GM12878 (cell line): ENCODE results near the gene NFATC2. TPM values are rescaled to one million over a fixed set of nuclear protein-coding genes. Genes with fewer than 3 reads are reported as not detected.

Experiments
- ATAC-seq: fragments of 200-7000 bp; cut with Tn5 transposase; 3 replicates; pipeline ENCODE4 v1.9.1; 2020; ENCODE audit warnings: mild to moderate bottlenecking, moderate library complexity
- BruUV-seq: library from RNA; stranded (reverse); fragments of 400-500 nt; replicated peaks from 2 replicates; lab custom pipeline; 2021; lab: Mats Ljungman, UMichigan
- CTCF ChIA-PET: fragments of 300-600 bp; sonication (Branson Sonifier 250); formaldehyde crosslinking; extraction: SDS; loops from one replicate; lab custom pipeline; 2021; ENCODE audit warnings: inconsistent platforms; lab: Yijun Ruan, JAX
- POLR2A ChIA-PET: fragments of 350-600 bp; formaldehyde crosslinking; extraction: SDS; loops from one replicate; lab custom pipeline; 2021; ENCODE audit warnings: inconsistent platforms; lab: Charles Lee
- RAD21 ChIA-PET: fragments of 300-600 bp; sonication (Branson Sonifier 250); formaldehyde crosslinking; loops from one replicate; lab custom pipeline; 2023; ENCODE audit warnings: antibody characterized with exemption; ENCODE audit not compliant: unreplicated experiment; lab: Charles Lee
- SMC1A ChIA-PET: fragments of 300-600 bp; sonication (Branson Sonifier 250); formaldehyde crosslinking; loops from one replicate; lab custom pipeline; 2023; ENCODE audit not compliant: unreplicated experiment, uncharacterized antibody; lab: Charles Lee
- DNase-seq: peaks from one replicate; pipeline ENCODE4 v3.0.0-alpha.2; 2011; ENCODE audit warnings: low read depth, low spot score
- FAIRE-seq: peaks from 3 replicates; lab custom pipeline; 2011; peaks lifted over from hg19 to GRCh38; lab: Jason Lieb, UNC
- H2AFZ ChIP-seq: 2 replicates; pipeline ENCODE4 v1.6.0; 2011; ENCODE audit warnings: low read depth, low read length, control low read depth; ENCODE audit not compliant: control insufficient read depth
- H3K27ac ChIP-seq: 2 replicates; pipeline ENCODE4 v1.5.1; 2011; ENCODE audit warnings: control low read depth; ENCODE audit not compliant: control insufficient read depth, insufficient read depth
- H3K27me3 ChIP-seq, 2 experiments: replicated peaks in 1 of 2; 2 replicates each; pipeline versions ENCODE4 v1.6.0 to v1.6.1; 2011; ENCODE audit warnings: low read length in 1 of 2; ENCODE audit not compliant: control insufficient read depth in 2 of 2, insufficient read depth in 2 of 2
- H3K36me3 ChIP-seq, 2 experiments: 2 replicates each; pipeline ENCODE4 v1.5.1; 2011; ENCODE audit warnings: low read length in 1 of 2; ENCODE audit not compliant: control insufficient read depth in 2 of 2, insufficient read depth in 2 of 2
- H3K4me1 ChIP-seq: 2 replicates; pipeline ENCODE4 v1.6.1; 2011; ENCODE audit warnings: mild to moderate bottlenecking, low read length, moderate library complexity, mixed read lengths; ENCODE audit not compliant: control insufficient read depth, insufficient read depth
- H3K4me2 ChIP-seq: 2 replicates; pipeline ENCODE4 v1.6.0; 2011; ENCODE audit warnings: control low read depth; ENCODE audit not compliant: control insufficient read depth, insufficient read depth
- H3K4me3 ChIP-seq: fragments of 200-600 bp; sonication (generic); 2 replicates; pipeline ENCODE4 v1.5.1; 2016
- H3K79me2 ChIP-seq: 2 replicates; pipeline ENCODE4 v1.6.0; 2011; ENCODE audit warnings: low read length; ENCODE audit not compliant: control insufficient read depth, insufficient read depth
- H3K9ac ChIP-seq: 2 replicates; pipeline ENCODE4 v1.8.0; 2011; ENCODE audit warnings: low read length, control low read depth, mixed read lengths; ENCODE audit not compliant: control insufficient read depth, insufficient read depth
- H3K9me3 ChIP-seq: replicated peaks from 3 replicates; pipeline ENCODE4 v1.5.1; 2011; ENCODE audit warnings: mild to moderate bottlenecking, low read length; ENCODE audit not compliant: control insufficient read depth, insufficient read depth
- H4K20me1 ChIP-seq: 2 replicates; pipeline ENCODE4 v1.6.0; 2011; ENCODE audit not compliant: control insufficient read depth, insufficient read depth
- BHLHE40 ChIP-seq, 2 experiments: fragments of 450-650 bp in 1 of 2; IDR thresholded peaks; 2 replicates each; pipeline ENCODE4 v1.6.1; 2011 to 2017; ENCODE audit warnings: low read depth in 2 of 2, borderline replicate concordance in 1 of 2, improper control_type of control experiment in 1 of 2, low read length in 1 of 2, mild to moderate bottlenecking in 1 of 2
- CBFB ChIP-seq: IDR thresholded peaks from 2 replicates; pipeline ENCODE4 v1.6.1; 2016; ENCODE audit warnings: antibody characterized with exemption, low read depth
- CEBPB ChIP-seq, 2 experiments: fragments of 150-350 bp in 1 of 2; IDR thresholded peaks; 2 replicates each; pipeline ENCODE4 v1.6.1; 2012 to 2014; ENCODE audit warnings: low read depth in 2 of 2, low read length in 2 of 2, borderline replicate concordance in 1 of 2, inconsistent platforms in 1 of 2
- GATAD2B ChIP-seq: fragments of 450-650 bp; conservative IDR thresholded peaks from 2 replicates; pipeline ENCODE4 v1.6.1; 2017; ENCODE audit warnings: low read depth, mild to moderate bottlenecking, moderate library complexity
- IKZF1 ChIP-seq: fragments of 450-650 bp; conservative IDR thresholded peaks from 2 replicates; pipeline ENCODE4 v1.6.1; 2017; ENCODE audit warnings: antibody characterized with exemption, mild to moderate bottlenecking
- MTA3 ChIP-seq: IDR thresholded peaks from 2 replicates; pipeline ENCODE4 v1.6.1; 2012; ENCODE audit warnings: low read length, inconsistent platforms, borderline replicate concordance
- SMARCA5 ChIP-seq: fragments of 450-650 bp; IDR thresholded peaks from 2 replicates; pipeline ENCODE4 v1.6.1; 2017; ENCODE audit warnings: mild to moderate bottlenecking
- SUPT20H ChIP-seq: IDR thresholded peaks from 2 replicates; pipeline ENCODE4 v1.6.1; 2011; ENCODE audit warnings: low read depth, mild to moderate bottlenecking, low read length, moderate library complexity, borderline replicate concordance; ENCODE audit not compliant: control insufficient read depth
- ZNF274 ChIP-seq: IDR thresholded peaks from one replicate; pipeline ENCODE4 v1.8.0; 2011; ENCODE audit not compliant: insufficient read length, insufficient read depth
- WGBS: methylation state at CpG from one replicate; pipeline ENCODE4 v1.1.6; 2016; ENCODE audit warnings: low lambda C conversion rate; ENCODE audit not compliant: insufficient replicate concordance, insufficient coverage; ENCODE audit errors: missing lambda C conversion rate; 5-methylcytosine and 5-hydroxymethylcytosine counted together
- in situ Hi-C: fragments of 300-500 bp; cut with MboI; formaldehyde crosslinking; loops from 9 replicates; pipeline ENCODE4 v1.14.3; 2018; ENCODE audit warnings: mixed read lengths
- intact Hi-C: fragments of 100-400 bp; cut with micrococcal nuclease; formaldehyde crosslinking; loops from one replicate; pipeline ENCODE4 v1.14.2; 2022; ENCODE audit not compliant: unreplicated experiment
- polyA plus RNA-seq, 11 experiments: library from polyadenylated mRNA; depleted of rRNA in 4 of 11; unstranded in 6 of 11; stranded (reverse) in 5 of 11; fragments of >200 nt; fragmentation: Nextera tagmentation in 4 of 11; fragmentation: Illumina TruSeq in 1 of 11; extraction: Ambion mirVana in 4 of 11; extraction: Trizol in 1 of 11; gene quantifications; 1 replicate in 1 of 11; 2 replicates in 10 of 11; pipeline versions ENCODE4 v1.2.1 to v1.2.3, GENCODE V29; 2011 to 2016; ENCODE audit warnings: inconsistent platforms in 2 of 11, missing spikeins in 2 of 11, low read depth in 1 of 11
- total RNA-seq, 4 experiments: library from RNA; depleted of rRNA in 3 of 4; stranded (reverse); fragments of >200 nt in 3 of 4; fragmentation: Illumina TruSeq in 1 of 4; extraction: Trizol in 1 of 4; gene quantifications; 2 replicates each; pipeline versions ENCODE4 v1.2.1 to v1.2.3, GENCODE V29; 2013 to 2021

NFATC2 gene
- total and polyA plus RNA-seq, 10 of the 15 experiments (the other 5 are each of a cell fraction or from before 2014, with no cell fraction given), result 3.3 to 20.0 (median 7.3) TPM

DNA sequence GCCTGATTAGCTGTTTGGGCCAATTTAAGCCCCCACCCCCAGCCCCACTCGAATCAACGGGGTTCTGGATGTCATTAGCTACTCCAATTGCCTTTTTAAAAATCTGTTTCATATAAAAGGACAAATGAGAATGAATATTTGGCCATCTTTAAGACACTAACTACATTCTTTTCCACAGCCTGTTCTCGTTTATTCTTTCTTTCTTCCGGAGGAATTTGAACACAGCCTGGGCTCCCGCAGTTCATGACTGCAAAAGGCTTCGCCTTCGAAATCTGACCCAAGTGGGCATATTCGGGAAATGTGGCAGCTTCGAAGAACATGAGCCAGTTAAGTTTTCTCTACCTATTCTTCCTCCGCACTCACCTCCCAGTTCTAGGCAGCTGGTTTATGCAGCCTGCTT, 49.4 kb upstream of the NFATC2 start:
- in situ Hi-C loops (no loop called here), intact Hi-C loops (loop anchor here (10.0 kb wide), 2 partner anchors 107 to 607 kb away; no protein-coding TSS in a partner anchor)
- FAIRE-seq, result no peak
- BruUV-seq, result no TSS peak
- H3K36me3 ChIP-seq, result no peaks in the 10 kb centered on the region
- DNase-seq, result no peak
- H3K79me2 ChIP-seq, result no peaks in the 10 kb centered on the region
- ChIA-PET RAD21 (interaction anchor here (1.2 kb wide), 1 partner anchor 206 kb away, joined by 3 read pairs; no protein-coding TSS in a partner anchor), POLR2A (no interaction called here)
- H3K9me3 ChIP-seq, result peaks cover 2% of the 10 kb centered on the region; the same call in 2 of the 3 replicates
- no peak overlapping the region for H3K4me3 ChIP-seq
- H3K4me1 ChIP-seq, result peaks cover 16% of the 10 kb centered on the region
- no peak for ATAC-seq
- WGBS, result 61% methylated on average over 10 of the region's 10 CpGs
- no peak overlapping the region for H3K9ac ChIP-seq
- no peaks in the 10 kb centered on the region for H4K20me1 ChIP-seq
- no peak overlapping the region for H3K27ac ChIP-seq
- H3K27me3 ChIP-seq, result no peaks in the 10 kb centered on the region
- no peak overlapping the region for H3K4me2 ChIP-seq
- TF ChIP-seq MTA3 (no peak), IKZF1 (no peak), CEBPB (IDR thresholded peaks at IDR 0.05; ENCODE audit: borderline replicate concordance in 1 of 2, low read depth in 2 of 2, low read length in 2 of 2) (no peak), GATAD2B (no peak), BHLHE40 (IDR thresholded peaks at IDR 0.05; ENCODE audit: borderline replicate concordance in 1 of 2, low read depth in 2 of 2, low read length in 1 of 2) (no peak), ZNF274 (no peak), SUPT20H (no peak), CBFB (no peak), SMARCA5 (no peak)
- TF ChIP-seq, all 136 proteins: peak for 0
- SMC1A ChIA-PET, result interaction anchor here (1.0 to 1.2 kb wide), 3 partner anchors 9 to 212 kb away, joined by 3 to 4 read pairs (median 3); no protein-coding TSS in a partner anchor
- CTCF ChIA-PET, result interaction anchor here (0.6 to 1.9 kb wide), 2 partner anchors 205 to 1694 kb away, joined by 3 to 7 read pairs; no protein-coding TSS in a partner anchor
- H2AFZ ChIP-seq, result no peak overlapping the region
